HG02870 (cell line): ENCODE results near the gene VMA21.
A peak's percentile ranks its signal among the peaks of the same experiment; 100 is the strongest.

ENCODE experiments used
- ATAC-seq: cut with Tn5 transposase; IDR thresholded peaks from one replicate; pipeline ENCODE4 v1.9.1; 2021; ENCODE audit warnings: mild to moderate bottlenecking, moderate library complexity; ENCODE audit not compliant: unreplicated experiment

The VMA21 gene

GRCh38 chrX:151396825-151397740 is at the start of gene VMA21:
VMA21 (plus strand) TSS chrX:151397206; CDS start chrX:151397309, 103 bp downstream.
- ATAC-seq, result peak; percentile 68

- no peak for ATAC-seq
These were observed 37.7 kb upstream of the VMA21 start for GRCh38 chrX:151359341-151359740.

GRCh38 chrX:151359931-151360871 is 36.8 kb upstream of the VMA21 start:
- ATAC-seq, result peak; percentile 68

- no peak for ATAC-seq
These were observed 33.7 kb upstream of the VMA21 start for GRCh38 chrX:151363316-151363715.

- no peak for ATAC-seq
These were observed 31.4 kb upstream of the VMA21 start for GRCh38 chrX:151365579-151365978.

GRCh38 chrX:151370906-151371305 is 26.1 kb upstream of the VMA21 start:
- no peak for ATAC-seq

- no peak for ATAC-seq
These were observed 12.2 kb upstream of the VMA21 start for GRCh38 chrX:151384807-151385206.

GRCh38 chrX:151386838-151387459 is 10.1 kb upstream of the VMA21 start:
- ATAC-seq, result no peak

GRCh38 chrX:151391722-151392121 is 5.3 kb upstream of the VMA21 start:
- ATAC-seq, result no peak

- ATAC-seq, result peak; percentile 54
These were observed 3.5 kb upstream of the VMA21 start for GRCh38 chrX:151393514-151393913.

GRCh38 chrX:151396042-151396824 is 773 bp upstream of the VMA21 start:
- ATAC-seq, result peak; percentile 28

GRCh38 chrX:151397741-151398070 is 700 bp downstream of the VMA21 start:
- ATAC-seq, result no peak

- no peak for ATAC-seq
These were observed 1.3 kb downstream of the VMA21 start for GRCh38 chrX:151398346-151398745.

- no peak for ATAC-seq
These were observed 5.8 kb downstream of the VMA21 start for GRCh38 chrX:151402719-151403390.

- no peak for ATAC-seq
These were observed 19.6 kb downstream of the VMA21 start for GRCh38 chrX:151416579-151416978.

GRCh38 chrX:151419782-151420181 is 22.8 kb downstream of the VMA21 start:
- ATAC-seq, result no peak

- no peak for ATAC-seq
These were observed 27.5 kb downstream of the VMA21 start for GRCh38 chrX:151424505-151424904.

GRCh38 chrX:151448509-151448908 is 51.5 kb downstream of the VMA21 start:
- ATAC-seq, result no peak

GRCh38 chrX:151458824-151459223 is 61.8 kb downstream of the VMA21 start:
- no peak for ATAC-seq
